Right lung (tissue), 5 donors: Measurements from ENCODE around the gene FOSL2. TPM values are rescaled to one million over a fixed set of nuclear protein-coding genes. Genes with fewer than 3 reads are reported as not detected.
"Not testable (repeated sequence)": the region's sequence is repeated elsewhere in the genome, so short reads cannot be mapped to it uniquely, and the experiment has no call there.

Source experiments
- DNase-seq, 2 donors: peaks; one replicate each; pipeline ENCODE4 v3.0.0-alpha.2; 2013
- polyA plus RNA-seq, 5 donors: library from polyadenylated mRNA; unstranded; fragments of 120-200 nt; gene quantifications; one replicate each; pipeline versions ENCODE4 v1.2.1 to v1.2.3, GENCODE V29; 2013; ENCODE audit warnings: inconsistent platforms in 1 of 5, low replicate concordance in 1 of 5; ENCODE audit not compliant: insufficient read length in 5 of 5, insufficient read depth in 1 of 5

Gene FOSL2
- polyA plus RNA-seq, 5 donors, result 10.2 to 14.3 (median 12.7) TPM

DNA sequence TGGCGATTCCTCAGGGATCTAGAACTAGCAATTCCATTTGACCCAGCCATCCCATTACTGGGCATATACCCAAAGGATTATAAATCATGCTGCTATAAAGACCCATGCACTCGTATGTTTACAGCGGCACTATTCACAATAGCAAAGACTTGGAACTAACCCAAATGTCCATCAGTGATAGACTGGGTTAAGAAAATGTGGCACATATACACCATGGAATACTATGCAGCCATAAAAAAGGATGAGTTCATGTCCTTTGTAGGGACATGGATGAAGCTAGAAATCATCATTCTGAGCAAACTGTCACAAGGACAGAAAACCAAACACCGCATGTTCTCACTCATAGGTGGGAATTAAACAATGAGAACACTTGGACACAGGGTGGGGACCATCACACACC, 20.9 kb upstream of the FOSL2 start:
- not testable (repeated sequence) for DNase-seq

DNA sequence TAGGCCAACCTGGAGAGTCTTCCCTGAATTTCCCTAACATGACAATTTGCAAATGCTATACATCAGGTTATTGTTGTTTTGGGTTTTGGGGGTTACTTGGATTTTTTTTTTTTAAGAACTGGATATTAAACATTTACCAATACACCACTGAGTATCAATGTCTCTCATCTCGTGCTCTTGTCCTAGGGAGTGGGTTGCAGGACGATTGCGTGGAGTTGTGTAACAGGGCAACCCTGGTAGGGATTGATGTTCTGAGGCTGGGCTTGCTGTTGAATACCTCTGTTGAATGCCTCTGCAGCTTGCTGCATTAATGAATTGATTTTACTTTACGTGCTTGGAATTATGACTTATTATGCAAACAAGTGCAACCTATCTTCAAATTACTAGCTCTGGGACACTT, 18.8 kb upstream of the FOSL2 start:
- DNase-seq, result no peak

DNA sequence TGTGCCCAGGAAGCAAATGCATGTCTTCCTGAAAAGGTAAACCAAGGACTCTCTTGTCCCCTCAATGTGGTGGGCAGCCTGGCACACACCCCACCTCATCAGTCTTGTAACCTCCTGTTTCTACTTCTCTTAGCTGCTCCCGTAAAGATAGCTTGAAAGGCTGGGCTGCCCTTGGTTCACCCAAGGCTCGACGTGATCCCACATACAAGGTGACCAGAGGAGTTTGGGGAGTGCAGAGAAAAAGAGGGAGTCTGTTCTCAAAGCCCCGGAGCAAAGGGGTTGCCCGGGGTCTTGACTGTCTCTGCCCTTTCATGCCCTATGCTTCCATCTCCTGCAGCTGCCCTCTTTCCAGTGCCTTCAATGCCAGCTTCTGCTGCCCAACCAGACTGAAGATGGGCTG, 18.3 kb upstream of the FOSL2 start:
- DNase-seq, result no peak

DNA sequence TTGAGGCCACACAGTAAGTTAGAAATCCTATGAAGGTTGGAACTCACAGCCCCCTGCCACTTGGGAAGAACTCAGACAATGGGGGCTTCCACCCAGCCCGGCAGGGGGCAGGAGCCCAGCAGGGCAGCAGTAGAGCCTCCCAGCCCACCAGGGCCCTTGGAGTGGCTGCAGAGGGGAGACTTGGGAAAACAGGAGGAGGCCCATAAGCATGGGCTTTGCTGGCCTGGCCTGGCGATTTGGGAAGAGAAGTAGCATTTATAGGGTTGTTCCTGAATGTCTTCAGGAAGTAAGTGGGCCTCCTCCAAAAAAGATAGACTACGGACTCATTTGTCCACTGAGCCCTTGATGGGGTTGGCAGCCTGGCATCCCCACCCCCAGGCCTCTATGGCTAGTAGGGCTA, 17.4 kb upstream of the FOSL2 start:
- no peak for DNase-seq

DNA sequence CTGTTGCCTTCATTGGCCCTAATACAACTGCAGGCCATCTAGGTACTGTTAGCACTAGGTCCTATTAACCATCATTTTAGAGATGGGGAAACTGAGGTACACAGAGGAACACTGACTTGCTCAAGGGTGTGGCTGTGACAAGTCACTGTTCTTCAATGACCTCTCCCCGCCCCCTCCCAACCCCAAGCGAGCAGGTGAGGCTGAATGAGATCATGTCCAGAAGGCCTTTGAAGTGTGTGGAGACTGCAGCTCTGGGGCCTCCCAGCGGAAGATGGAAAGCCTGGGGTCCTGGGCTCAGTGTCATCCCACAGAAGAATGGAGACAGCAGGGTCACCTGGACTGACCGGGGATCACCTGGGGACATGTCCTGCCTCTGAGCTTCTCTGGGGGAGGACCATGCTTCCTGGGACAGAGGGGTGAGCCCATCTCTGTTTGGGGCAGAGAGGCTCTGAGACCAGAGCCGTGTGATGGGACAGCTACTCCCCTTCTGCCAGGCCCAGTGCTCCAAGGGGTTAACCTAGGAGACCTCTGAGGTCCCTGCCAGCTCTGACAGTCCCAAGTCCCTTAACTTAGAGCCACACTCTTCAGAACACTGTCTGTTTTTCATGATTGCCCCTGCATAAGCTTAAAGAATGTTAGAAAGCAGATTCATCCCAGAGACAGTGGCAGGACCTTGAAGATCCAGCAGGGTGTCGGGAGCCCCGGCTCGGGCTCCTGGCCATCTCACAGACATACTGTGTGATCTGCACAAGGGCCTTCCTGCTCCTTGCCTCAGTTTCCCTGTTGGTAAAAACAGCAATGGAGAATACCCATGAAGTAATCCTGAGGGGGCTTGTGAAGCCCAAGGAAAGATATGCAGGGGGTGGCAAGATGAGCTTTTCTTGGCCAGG, 16.7 kb upstream of the FOSL2 start:
- DNase-seq, result no peak

DNA sequence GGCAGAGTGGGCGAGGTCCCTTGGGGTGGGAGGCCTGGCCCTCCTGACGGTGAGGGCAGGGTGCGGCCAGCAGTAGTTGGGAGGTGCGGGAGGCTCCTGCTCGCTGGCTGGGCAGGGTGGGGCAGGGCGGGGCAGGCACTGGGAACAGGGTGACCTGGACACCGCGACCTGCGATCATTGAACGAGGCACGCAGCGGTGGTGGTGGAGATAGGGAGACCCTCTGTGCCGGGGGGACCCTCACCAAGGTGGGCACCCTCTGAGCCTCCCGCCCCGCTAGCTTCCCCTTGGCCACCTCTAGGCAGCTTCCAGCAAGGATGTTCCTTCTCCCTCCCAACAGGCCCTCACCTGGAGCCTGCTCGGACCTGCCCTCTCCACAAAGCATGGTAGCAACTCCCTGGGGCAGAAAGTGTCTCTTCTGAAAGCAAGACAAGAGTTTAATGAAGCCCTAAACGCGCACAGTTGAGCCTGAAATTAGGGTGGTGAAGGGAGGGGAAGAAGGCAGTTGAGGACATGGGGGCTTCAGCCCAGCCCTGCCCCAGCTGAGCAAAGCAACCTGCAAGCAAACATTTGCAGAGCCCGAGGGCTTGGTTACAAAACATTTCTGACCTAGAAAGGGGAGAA, 15.4 kb upstream of the FOSL2 start:
- no peak for DNase-seq

DNA sequence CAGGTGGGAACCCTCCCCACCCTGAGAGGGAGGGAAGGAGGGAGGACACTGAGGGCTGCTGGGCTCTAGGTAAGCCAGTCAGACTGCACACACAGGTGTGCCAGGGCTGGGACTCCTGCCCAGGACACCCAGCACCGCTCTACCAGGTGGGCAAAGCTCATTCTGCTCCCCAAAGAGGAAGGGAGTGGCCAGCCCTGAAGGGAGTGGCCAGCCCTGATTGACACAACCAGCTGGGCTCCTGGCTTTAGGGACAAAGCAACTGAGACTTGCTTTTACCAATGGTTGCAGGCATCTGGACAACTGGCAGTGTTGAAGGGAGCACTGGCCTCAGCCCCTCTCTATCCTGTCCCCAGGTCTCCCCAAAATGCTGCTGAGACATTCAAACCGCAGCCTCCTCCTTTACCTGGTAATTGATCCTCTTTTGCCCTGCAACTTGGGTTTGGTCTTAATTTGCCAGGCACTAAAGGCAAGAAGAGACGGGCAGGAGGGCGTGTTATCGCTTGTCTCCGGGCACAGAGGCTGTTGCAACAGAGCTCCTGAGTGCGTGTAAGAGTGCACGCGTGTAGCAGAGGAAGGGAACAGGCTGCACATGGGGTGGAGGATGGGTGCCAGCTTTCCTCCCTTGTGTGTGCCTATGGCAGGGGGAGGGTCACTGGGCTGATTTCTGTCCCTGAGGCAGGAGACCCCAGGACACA, 14.5 kb upstream of the FOSL2 start:
- DNase-seq, result no peak

DNA sequence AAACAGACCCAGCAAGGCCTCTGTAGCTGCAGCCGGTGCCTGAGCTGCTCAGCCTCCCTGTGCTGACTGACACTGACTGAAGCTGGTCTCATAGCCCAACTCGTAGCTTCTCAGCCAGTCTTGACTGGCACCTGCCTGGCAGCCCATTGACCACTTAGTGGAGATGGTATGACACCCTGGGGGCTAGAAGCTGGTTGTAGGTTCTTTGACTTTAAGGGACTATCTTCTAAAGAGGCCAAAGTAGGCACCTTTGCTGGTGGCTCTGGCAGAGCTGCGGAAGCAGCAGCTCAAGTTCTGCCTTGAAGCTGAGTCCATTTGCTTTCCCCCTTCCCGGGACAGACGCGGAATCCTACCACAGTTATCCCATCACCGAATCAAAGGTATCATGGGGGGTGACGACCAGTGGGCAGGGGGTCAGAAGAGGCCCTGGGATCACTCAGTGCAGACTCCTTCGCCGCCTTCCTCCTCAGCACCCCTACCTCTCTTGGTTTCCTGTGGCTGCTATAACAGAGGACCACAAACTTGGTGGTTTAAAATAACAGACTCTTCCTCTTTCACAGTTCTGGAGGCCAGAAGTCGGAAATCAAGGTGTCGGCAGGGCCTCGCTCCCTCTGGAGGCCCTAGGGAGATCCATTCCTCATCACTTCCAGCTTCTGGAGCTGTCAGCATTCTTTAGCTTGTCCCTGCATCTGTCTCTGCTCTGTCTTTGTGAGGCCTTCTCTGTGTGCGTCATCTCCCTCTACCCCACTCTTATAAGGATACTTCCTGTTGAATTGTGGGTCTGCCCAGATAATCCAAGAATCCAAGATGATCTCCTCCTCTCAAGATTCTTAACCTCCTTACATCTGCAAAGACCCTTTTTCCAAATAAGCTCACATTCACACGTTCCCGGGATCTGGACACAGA, 13.7 kb upstream of the FOSL2 start:
- no peak for DNase-seq

DNA sequence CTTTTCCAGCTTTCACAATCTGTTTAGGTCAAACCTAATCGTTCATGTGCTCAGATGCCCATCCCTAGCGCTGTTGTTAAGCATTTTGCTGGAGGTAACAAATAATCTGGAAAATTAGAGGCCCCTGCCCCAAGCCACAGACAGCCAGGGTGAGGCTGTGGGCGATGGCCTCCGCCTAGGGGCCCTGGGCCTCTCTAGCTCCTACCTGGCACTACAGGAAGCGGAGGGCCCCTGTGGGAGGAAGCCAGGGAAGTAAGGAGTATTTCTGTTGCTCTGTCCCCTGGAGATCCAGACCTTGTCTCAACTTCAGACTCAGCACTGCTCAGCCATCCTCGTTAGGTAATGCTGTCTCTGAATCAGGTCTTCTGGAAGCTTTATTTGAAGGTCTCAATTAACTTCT, 12.4 kb upstream of the FOSL2 start:
- DNase-seq, result no peak

DNA sequence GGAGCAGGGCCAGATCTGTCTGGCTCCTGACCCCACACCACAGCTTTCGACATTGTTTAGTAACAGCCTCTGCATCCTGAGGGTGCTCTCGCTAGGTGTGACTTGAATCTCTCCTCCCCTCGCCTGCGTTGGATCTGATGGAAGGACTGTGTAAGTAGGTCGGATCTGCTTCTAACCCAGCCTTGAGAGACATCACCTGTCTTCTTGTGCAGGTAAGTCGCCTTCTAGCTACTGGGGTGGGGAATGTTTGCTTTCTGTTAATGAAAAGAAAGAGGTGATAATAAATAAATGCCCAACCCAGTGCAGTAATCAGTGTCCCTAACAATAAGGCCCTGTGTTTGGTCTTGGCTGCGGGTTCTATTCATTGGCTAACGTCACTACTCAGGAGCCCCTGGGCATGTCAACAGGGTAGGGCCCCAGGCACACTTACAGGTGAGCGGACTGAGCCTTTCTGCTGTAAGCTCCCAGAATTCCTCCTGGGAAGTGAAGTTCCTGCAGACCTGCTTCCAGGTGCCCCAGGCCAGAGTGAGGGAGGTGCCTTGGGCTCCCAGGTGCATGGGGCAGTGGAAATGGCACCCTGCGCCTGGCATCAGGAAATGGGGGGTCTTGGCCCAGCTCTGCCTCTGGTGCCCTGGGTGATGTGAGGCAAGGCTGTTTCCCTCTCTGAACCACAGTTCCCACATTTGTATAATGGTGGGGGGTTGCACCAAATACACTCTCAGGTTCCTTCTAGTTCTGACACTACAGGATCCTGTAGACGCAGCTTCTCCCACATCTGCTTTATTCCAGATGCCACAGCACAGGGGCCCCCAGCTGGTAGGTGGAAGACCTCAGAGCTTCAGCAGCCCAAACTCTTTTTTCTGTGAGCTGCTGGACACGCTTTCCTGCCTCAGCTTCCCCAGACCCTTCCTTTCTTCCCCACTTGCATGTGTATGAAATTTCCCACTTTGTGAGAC, 11.2 kb upstream of the FOSL2 start:
- no peak for DNase-seq

DNA sequence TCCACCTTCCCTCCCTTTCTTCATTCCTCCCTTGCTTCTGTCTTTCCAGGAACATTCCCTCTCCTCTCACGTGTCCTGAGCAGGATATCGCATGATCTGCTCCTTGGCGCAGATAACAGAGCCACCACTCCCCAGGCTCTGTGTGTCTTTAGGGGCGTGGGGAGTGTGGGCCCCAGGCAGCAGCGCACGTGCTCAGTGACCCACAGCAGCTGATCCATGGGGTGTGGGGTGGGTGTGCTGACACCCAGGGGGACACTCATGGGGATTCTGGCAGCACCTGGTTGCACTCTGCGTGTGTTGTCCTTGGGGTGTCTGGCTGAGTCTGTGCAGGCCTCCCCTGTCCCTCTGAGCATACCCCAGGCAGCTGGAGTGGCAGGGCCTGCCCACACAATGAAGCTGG, 9.9 kb upstream of the FOSL2 start:
- no peak for DNase-seq

DNA sequence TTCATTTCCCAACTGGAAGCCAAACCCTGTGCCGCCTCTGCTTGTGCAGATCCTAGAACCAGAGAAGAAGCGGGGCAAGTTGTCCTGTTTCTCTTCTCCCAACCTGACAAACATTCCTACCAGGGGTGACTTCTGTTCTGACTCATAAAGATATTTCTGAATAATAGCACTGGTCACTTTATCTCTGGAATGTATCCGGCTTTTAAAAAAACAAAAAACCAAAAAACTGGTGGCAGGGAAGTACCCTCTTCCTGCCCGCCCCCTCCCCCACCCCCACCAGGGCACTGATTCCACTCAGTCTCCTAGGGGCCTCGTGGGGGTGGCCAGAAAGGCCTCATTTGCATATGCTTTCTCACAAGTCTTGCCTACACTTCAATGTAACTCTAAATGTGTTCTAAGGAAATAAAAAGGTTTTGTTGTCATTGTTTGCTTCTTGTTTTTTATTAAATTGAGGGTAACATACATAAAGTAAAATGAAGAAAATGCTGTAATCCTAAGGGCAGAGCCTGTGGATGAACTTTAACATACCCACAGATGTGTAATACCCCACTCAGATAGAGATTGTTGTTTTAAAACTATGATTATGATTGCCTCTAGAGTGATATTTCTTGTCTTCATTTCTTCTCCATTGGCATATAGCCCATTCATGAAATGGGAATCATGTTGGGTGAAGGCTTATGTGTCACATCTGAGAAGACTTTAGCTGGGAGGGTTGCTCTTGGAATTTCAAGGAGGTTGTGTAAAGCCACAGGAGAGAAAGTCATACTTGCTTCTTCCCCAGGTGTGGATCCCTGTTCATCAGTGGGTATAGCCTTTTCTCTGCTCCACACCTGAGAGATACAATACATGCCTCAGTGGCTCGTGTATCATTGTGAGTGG, 5.3 kb upstream of the FOSL2 start:
- no peak for DNase-seq

DNA sequence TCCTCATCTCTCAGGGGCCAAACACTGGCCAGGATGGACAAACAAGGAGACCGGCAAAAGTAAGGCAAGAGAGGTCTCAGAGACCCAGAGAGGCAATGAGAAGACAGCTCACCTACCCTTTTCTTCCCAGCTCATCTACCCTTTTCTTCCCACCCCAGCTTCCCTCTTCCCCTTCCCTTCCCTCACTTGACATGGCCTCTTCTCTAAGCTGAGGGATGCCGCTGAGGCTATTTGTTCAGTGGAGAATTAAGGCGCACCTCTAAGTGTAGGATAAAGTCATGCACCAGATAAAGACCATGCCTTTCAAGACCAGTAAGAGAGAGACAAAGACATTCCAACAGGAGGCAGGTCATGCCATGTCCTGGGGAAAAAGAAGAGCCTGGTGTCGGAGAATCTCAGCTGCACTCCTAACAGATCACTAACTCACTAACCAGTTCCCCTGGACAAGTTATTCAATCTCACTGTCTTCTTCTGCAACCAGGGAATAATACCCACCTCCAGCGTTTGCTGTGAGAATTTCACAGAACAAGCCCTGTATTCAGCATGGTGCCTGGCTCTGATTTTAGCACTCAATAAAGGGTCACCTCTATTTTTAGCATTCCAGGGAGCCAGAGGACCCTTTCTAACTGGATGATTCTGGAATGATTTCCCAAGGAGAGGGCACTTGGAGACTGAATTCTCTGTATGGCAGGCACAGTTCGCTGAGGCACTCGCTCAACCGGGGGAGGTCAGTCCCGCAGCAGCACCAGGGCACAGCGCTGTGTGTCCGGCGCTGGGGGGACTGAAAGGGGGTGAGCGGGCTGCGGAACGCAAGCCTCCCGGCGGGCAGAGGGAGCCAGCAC, 3.0 kb upstream of the FOSL2 start:
- DNase-seq, result no peak

DNA sequence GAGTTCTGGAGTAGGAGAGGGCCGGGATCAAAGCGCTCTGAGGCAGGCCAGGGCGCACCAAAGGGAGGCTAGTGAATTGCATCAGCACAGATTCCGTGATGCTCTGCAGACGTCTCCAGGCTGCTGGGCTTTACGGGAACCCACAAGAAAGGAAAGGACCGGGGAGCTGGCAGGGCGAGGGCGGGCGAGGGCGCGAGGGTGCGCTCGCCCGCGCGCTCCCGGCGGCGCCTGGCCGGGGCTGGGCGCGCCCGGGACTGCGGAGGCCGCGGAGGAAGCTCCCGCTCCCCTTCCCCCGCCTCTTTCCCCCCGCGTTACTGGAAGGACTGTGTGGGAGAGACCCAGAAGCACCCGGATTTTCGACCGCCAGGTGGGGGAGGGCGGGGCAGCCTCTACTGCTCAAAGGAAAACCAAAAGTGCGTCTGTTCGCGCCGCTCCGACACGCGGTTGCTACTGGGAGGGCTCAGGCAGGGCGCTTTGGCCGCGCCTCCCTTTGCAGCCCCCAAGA, 2.4 kb upstream of the FOSL2 start:
- peak; percentile 78 to 82 for DNase-seq

DNA sequence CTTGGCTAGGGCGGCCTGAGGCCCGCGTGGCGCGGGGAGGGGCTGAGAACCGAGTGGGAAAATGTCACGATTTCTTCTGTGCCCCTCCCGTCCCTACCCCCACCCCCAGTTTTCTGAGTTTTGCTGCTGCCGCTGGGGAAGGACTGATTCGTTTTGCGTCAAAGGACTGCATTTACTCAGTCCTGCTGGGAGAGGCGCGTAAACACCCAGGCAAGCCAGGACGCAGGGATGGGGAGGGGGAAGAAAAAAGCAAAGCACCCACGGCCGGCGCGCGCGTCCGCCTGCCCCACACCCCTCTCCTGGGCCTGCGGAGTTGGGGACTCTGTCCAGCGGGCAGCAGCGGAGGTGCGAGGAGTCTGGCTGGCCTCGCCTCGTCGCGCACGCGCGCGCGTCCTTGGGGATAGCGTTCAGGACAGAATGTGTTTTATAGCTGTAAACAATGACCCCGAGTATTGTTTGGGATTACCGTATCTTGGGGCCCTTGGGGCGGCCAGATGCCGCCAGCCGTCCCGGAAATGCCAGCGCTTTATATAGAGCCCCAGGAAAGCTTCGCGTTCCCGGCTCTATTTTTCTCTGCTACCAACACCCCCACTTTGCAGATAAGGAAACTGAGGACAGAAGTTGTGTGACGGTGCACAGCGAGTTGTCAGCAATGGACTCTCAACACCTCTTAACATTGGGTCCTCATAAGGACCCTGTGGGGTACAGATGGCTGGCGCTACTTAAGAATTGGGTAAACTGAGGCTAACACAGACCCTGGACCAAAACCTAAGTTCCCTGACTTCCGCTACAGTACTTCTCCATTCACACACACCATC, 1.7 kb upstream of the FOSL2 start:
- peak in 1 of 2 donors; percentile 80 for DNase-seq

DNA sequence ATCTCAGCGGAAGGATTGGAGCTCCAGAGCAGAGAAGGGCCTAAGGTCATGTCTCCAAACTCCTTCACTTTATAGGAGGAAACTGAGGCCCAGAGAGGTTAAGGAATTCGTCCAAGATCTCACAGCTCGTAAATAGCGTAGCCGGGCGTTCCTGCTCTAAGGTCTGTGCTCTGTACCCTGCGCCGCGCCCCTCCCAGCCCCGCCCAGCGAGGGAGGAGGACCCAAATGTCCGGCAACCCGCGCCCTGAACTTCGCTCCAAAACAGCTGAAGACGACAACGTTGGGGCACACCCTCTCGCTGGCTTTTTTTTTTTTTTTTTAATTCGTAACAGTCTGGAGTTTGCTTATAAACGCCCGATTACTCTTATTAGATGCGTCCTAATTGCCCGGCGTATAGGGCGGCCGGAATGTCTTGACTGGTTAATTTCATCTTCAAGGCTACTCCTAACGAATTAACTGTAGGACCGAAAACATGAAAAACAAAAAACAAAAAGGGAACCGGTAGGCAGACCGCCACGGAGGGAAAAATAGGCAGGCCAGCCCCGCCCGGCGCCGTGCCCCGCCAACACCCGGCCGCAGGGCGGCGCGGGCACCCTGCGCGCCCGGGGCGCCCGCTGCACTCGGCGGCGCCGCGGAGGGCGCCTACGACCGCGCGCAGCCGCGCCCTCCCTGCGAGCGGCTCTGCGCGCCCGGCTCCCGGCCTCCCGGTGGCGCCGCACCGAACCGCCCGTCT, 928 bp upstream of the FOSL2 start:
- DNase-seq, result peak; percentile 78 to 80
